ENCODE measurements around the gene RPL36AL. TPM values are rescaled to one million over a fixed set of nuclear protein-coding genes. Genes with fewer than 3 reads are reported as not detected.
A peak's percentile ranks its signal among the peaks of the same experiment; 100 is the strongest.
"Not testable (repeated sequence)": the region's sequence is repeated elsewhere in the genome, so short reads cannot be mapped to it uniquely, and the experiment has no call there.

RPL36AL gene
- total RNA-seq, 1 donor from 2014 or later: 243 TPM

- H3K27ac ChIP-seq (ENCODE audit: low read depth, low read length): no peak overlapping the region
- H3K36me3 ChIP-seq (ENCODE audit: control insufficient read depth in 3 of 3, insufficient read depth in 3 of 3, low read length in 3 of 3): peaks cover 0 to 2% (median 0%) of the 10 kb centered on the region in 3 donors
- no peak overlapping the region for H3K4me3 ChIP-seq (ENCODE audit: low read length in 3 of 3)
- no peak overlapping the region for H3K9ac ChIP-seq (ENCODE audit: low read depth in 1 of 3, low read length in 3 of 3)
- H3K9me3 ChIP-seq (ENCODE audit: control insufficient read depth in 3 of 3, low read length in 3 of 3): no peaks in the 10 kb centered on the region
- peaks cover 2 to 7% (median 5%) of the 10 kb centered on the region in 3 donors for H3K4me1 ChIP-seq (ENCODE audit: control insufficient read depth in 3 of 3, insufficient read depth in 3 of 3, low read length in 3 of 3)
- H3K27me3 ChIP-seq (ENCODE audit: control insufficient read depth in 3 of 3, insufficient read depth in 3 of 3, low read length in 3 of 3): no peaks in the 10 kb centered on the region
These were observed 25.9 kb downstream of the RPL36AL start for GRCh38 chr14:49594347-49595091.

GRCh38 chr14:49593016-49593415 is 27.4 kb downstream of the RPL36AL start:
- no peak overlapping the region for H3K9ac ChIP-seq (ENCODE audit: low read depth in 1 of 3, low read length in 3 of 3)
- no peak overlapping the region for H3K27ac ChIP-seq (ENCODE audit: low read depth, low read length)
- H3K36me3 ChIP-seq (ENCODE audit: control insufficient read depth in 3 of 3, insufficient read depth in 3 of 3, low read length in 3 of 3): peaks cover 0 to under 1% (median 0%) of the 10 kb centered on the region in 3 donors
- no peaks in the 10 kb centered on the region for H3K9me3 ChIP-seq (ENCODE audit: control insufficient read depth in 3 of 3, low read length in 3 of 3)
- no peak overlapping the region for H3K4me3 ChIP-seq (ENCODE audit: low read length in 3 of 3)
- peaks cover 0 to 5% (median under 1%) of the 10 kb centered on the region in 3 donors for H3K4me1 ChIP-seq (ENCODE audit: control insufficient read depth in 3 of 3, insufficient read depth in 3 of 3, low read length in 3 of 3)
- no peaks in the 10 kb centered on the region for H3K27me3 ChIP-seq (ENCODE audit: control insufficient read depth in 3 of 3, insufficient read depth in 3 of 3, low read length in 3 of 3)

GRCh38 chr14:49589387-49589786 is 31.0 kb downstream of the RPL36AL start:
- peaks cover 5 to 9% (median 6%) of the 10 kb centered on the region in 3 donors for H3K4me1 ChIP-seq (ENCODE audit: control insufficient read depth in 3 of 3, insufficient read depth in 3 of 3, low read length in 3 of 3)
- H3K9me3 ChIP-seq (ENCODE audit: control insufficient read depth in 3 of 3, low read length in 3 of 3): no peaks in the 10 kb centered on the region
- H3K27ac ChIP-seq (ENCODE audit: low read depth, low read length): no peak overlapping the region
- H3K4me3 ChIP-seq (ENCODE audit: low read length in 3 of 3): no peak overlapping the region
- H3K36me3 ChIP-seq (ENCODE audit: control insufficient read depth in 3 of 3, insufficient read depth in 3 of 3, low read length in 3 of 3): peaks cover under 1 to 3% (median 3%) of the 10 kb centered on the region in 3 donors
- no peaks in the 10 kb centered on the region for H3K27me3 ChIP-seq (ENCODE audit: control insufficient read depth in 3 of 3, insufficient read depth in 3 of 3, low read length in 3 of 3)
- H3K9ac ChIP-seq (ENCODE audit: low read depth in 1 of 3, low read length in 3 of 3): no peak overlapping the region

- Histone ChIP-seq H3K36me3 (ENCODE audit: control insufficient read depth in 3 of 3, insufficient read depth in 3 of 3, low read length in 3 of 3) (peaks cover 15 to 23% (median 20%) of the 10 kb centered on the region in 3 donors), H3K27ac (ENCODE audit: low read depth, low read length) (peak overlapping the region; percentile 84), H3K9me3 (ENCODE audit: control insufficient read depth in 3 of 3, low read length in 3 of 3) (no peaks in the 10 kb centered on the region), H3K9ac (ENCODE audit: low read depth in 1 of 3, low read length in 3 of 3) (peak overlapping the region in 2 of 3 donors; percentile 85 to 98), H3K4me3 (ENCODE audit: low read length in 3 of 3) (peak overlapping the region; percentile 81 to 98 (median 95)), H3K27me3 (ENCODE audit: control insufficient read depth in 3 of 3, insufficient read depth in 3 of 3, low read length in 3 of 3) (no peaks in the 10 kb centered on the region), H3K4me1 (ENCODE audit: control insufficient read depth in 3 of 3, insufficient read depth in 3 of 3, low read length in 3 of 3) (peaks cover 9 to 19% (median 9%) of the 10 kb centered on the region in 3 donors)
These were observed 33.6 kb downstream of the RPL36AL start for GRCh38 chr14:49586673-49587460.

GRCh38 chr14:49585803-49586672 is 34.4 kb downstream of the RPL36AL start, which contains the start of gene RPS29:
TSS of gene RPS29 (minus strand) at chr14:49586380. CDS start at chr14:49586346, 34 bp downstream.
- H3K36me3 ChIP-seq (ENCODE audit: control insufficient read depth in 3 of 3, insufficient read depth in 3 of 3, low read length in 3 of 3): peaks cover 15 to 23% (median 20%) of the 10 kb centered on the region in 3 donors
- H3K4me1 ChIP-seq (ENCODE audit: control insufficient read depth in 3 of 3, insufficient read depth in 3 of 3, low read length in 3 of 3): peaks cover 9 to 21% (median 11%) of the 10 kb centered on the region in 3 donors
- peak within 1 kb of the TSS; percentile 85 to 98 (median 96) for H3K9ac ChIP-seq (ENCODE audit: low read depth in 1 of 3, low read length in 3 of 3)
- no peaks in the 10 kb centered on the region for H3K27me3 ChIP-seq (ENCODE audit: control insufficient read depth in 3 of 3, insufficient read depth in 3 of 3, low read length in 3 of 3)
- H3K4me3 ChIP-seq (ENCODE audit: low read length in 3 of 3): peak within 1 kb of the TSS; percentile 81 to 98 (median 95)
- no peaks in the 10 kb centered on the region for H3K9me3 ChIP-seq (ENCODE audit: control insufficient read depth in 3 of 3, low read length in 3 of 3)
- peak within 1 kb of the TSS; percentile 84 for H3K27ac ChIP-seq (ENCODE audit: low read depth, low read length)

- Histone ChIP-seq H3K4me3 (ENCODE audit: low read length in 3 of 3) (peak overlapping the region; percentile 81 to 98 (median 95)), H3K4me1 (ENCODE audit: control insufficient read depth in 3 of 3, insufficient read depth in 3 of 3, low read length in 3 of 3) (peaks cover 9 to 21% (median 11%) of the 10 kb centered on the region in 3 donors), H3K9ac (ENCODE audit: low read depth in 1 of 3, low read length in 3 of 3) (peak overlapping the region; percentile 85 to 98 (median 96)), H3K27ac (ENCODE audit: low read depth, low read length) (peak overlapping the region; percentile 84), H3K36me3 (ENCODE audit: control insufficient read depth in 3 of 3, insufficient read depth in 3 of 3, low read length in 3 of 3) (peaks cover 15 to 23% (median 20%) of the 10 kb centered on the region in 3 donors)
- not testable (repeated sequence) for H3K27me3 ChIP-seq (ENCODE audit: control insufficient read depth in 3 of 3, insufficient read depth in 3 of 3, low read length in 3 of 3); H3K9me3 ChIP-seq (ENCODE audit: control insufficient read depth in 3 of 3, low read length in 3 of 3)
These were observed 35.3 kb downstream of the RPL36AL start for GRCh38 chr14:49584981-49585640.

- Histone ChIP-seq H3K4me3 (ENCODE audit: low read length in 3 of 3) (peak overlapping the region in 1 of 3 donors; percentile 16), H3K9me3 (ENCODE audit: control insufficient read depth in 3 of 3, low read length in 3 of 3) (no peaks in the 10 kb centered on the region), H3K4me1 (ENCODE audit: control insufficient read depth in 3 of 3, insufficient read depth in 3 of 3, low read length in 3 of 3) (peaks cover 9 to 24% (median 11%) of the 10 kb centered on the region in 3 donors), H3K36me3 (ENCODE audit: control insufficient read depth in 3 of 3, insufficient read depth in 3 of 3, low read length in 3 of 3) (peaks cover 15 to 26% (median 20%) of the 10 kb centered on the region in 3 donors), H3K27ac (ENCODE audit: low read depth, low read length) (no peak overlapping the region), H3K27me3 (ENCODE audit: control insufficient read depth in 3 of 3, insufficient read depth in 3 of 3, low read length in 3 of 3) (no peaks in the 10 kb centered on the region), H3K9ac (ENCODE audit: low read depth in 1 of 3, low read length in 3 of 3) (no peak overlapping the region)
These were observed 36.4 kb downstream of the RPL36AL start for GRCh38 chr14:49584058-49584457.

GRCh38 chr14:49583629-49584028 is 36.8 kb downstream of the RPL36AL start:
- Histone ChIP-seq H3K27ac (ENCODE audit: low read depth, low read length) (no peak overlapping the region), H3K9me3 (ENCODE audit: control insufficient read depth in 3 of 3, low read length in 3 of 3) (no peaks in the 10 kb centered on the region), H3K27me3 (ENCODE audit: control insufficient read depth in 3 of 3, insufficient read depth in 3 of 3, low read length in 3 of 3) (no peaks in the 10 kb centered on the region), H3K9ac (ENCODE audit: low read depth in 1 of 3, low read length in 3 of 3) (no peak overlapping the region), H3K4me1 (ENCODE audit: control insufficient read depth in 3 of 3, insufficient read depth in 3 of 3, low read length in 3 of 3) (peaks cover 11 to 24% (median 12%) of the 10 kb centered on the region in 3 donors), H3K4me3 (ENCODE audit: low read length in 3 of 3) (no peak overlapping the region), H3K36me3 (ENCODE audit: control insufficient read depth in 3 of 3, insufficient read depth in 3 of 3, low read length in 3 of 3) (peaks cover 15 to 26% (median 20%) of the 10 kb centered on the region in 3 donors)

All from skeletal muscle tissue (tissue), 4 donors.